HEK293 (cell line): Measurements from ENCODE around the gene SH3TC1.
A peak's percentile ranks its signal among the peaks of the same experiment; 100 is the strongest.

ENCODE experiments used
- CTCF ChIA-PET: fragments of 350-600 bp; formaldehyde crosslinking; extraction: SDS; loops from one replicate; lab custom pipeline; 2021; ENCODE audit warnings: antibody characterized with exemption; lab: Yijun Ruan, JAX
- POLR2A ChIA-PET: fragments of 300-600 bp; formaldehyde crosslinking; extraction: SDS; loops from one replicate; lab custom pipeline; 2020; ENCODE audit warnings: antibody characterized with exemption, inconsistent platforms; lab: Yijun Ruan, JAX
- H3K27ac ChIP-seq: fragments of 200-500 bp; sonication (Bioruptor generic); 2 replicates; pipeline ENCODE4 v1.5.1; 2014; ENCODE audit warnings: low read depth, low read length, control low read depth, inconsistent platforms; ENCODE audit errors: extremely low read depth
- H3K36me3 ChIP-seq, 2 experiments: fragments of 200-500 bp in 1 of 2; sonication (Bioruptor generic) in 1 of 2; 1 replicate in 1 of 2; 2 replicates in 1 of 2; pipeline ENCODE4 v1.5.1; 2014 to 2017; ENCODE audit warnings: inconsistent platforms in 2 of 2, low read length in 2 of 2; ENCODE audit not compliant: control insufficient read depth in 2 of 2, insufficient read depth in 1 of 2
- H3K4me1 ChIP-seq: fragments of 200-500 bp; sonication (Bioruptor generic); 2 replicates; pipeline ENCODE4 v1.5.1; 2014; ENCODE audit warnings: mild to moderate bottlenecking, low read length, inconsistent platforms; ENCODE audit not compliant: control insufficient read depth, insufficient read depth
- H3K4me3 ChIP-seq: 2 replicates; pipeline ENCODE4 v1.5.1; 2011; ENCODE audit warnings: low read depth, mild to moderate bottlenecking, control low read depth, low read length, moderate library complexity
- H3K9me3 ChIP-seq: fragments of 200-500 bp; sonication (Bioruptor generic); 2 replicates; pipeline ENCODE4 v1.5.1; 2014; ENCODE audit warnings: low read depth, low read length, inconsistent platforms; ENCODE audit not compliant: control insufficient read depth, insufficient read depth
- BCL11B ChIP-seq: fragments of 450-650 bp; formaldehyde crosslinking; IDR thresholded peaks from 2 replicates; pipeline ENCODE4 v1.5.1; 2016; ENCODE audit warnings: low read depth, missing biosample characterization, missing genetic modification characterization
- EGR2 ChIP-seq: fragments of 450-650 bp; formaldehyde crosslinking; IDR thresholded peaks from 2 replicates; pipeline ENCODE4 v1.5.1; 2016; ENCODE audit warnings: low read depth, missing biosample characterization, missing genetic modification characterization
- KLF1 ChIP-seq: fragments of 450-650 bp; formaldehyde crosslinking; IDR thresholded peaks from 2 replicates; pipeline ENCODE4 v1.5.1; 2016; ENCODE audit warnings: missing biosample characterization, missing genetic modification characterization
- KLF17 ChIP-seq: fragments of 450-650 bp; formaldehyde crosslinking; IDR thresholded peaks from 2 replicates; pipeline ENCODE4 v1.5.1; 2016; ENCODE audit warnings: missing biosample characterization, missing genetic modification characterization
- KLF9 ChIP-seq: fragments of 450-650 bp; formaldehyde crosslinking; IDR thresholded peaks from 2 replicates; pipeline ENCODE4 v1.5.1; 2016; ENCODE audit warnings: missing biosample characterization, missing genetic modification characterization, low read depth
- SALL2 ChIP-seq: fragments of 450-650 bp; formaldehyde crosslinking; IDR thresholded peaks from 2 replicates; pipeline ENCODE4 v1.5.0; 2017; ENCODE audit warnings: missing biosample characterization, mild to moderate bottlenecking, missing genetic modification characterization, borderline replicate concordance
- ZBTB11 ChIP-seq: fragments of 450-650 bp; formaldehyde crosslinking; conservative IDR thresholded peaks from 2 replicates; pipeline ENCODE4 v1.5.1; 2016; ENCODE audit warnings: low read depth, missing biosample characterization, missing genetic modification characterization
- ZBTB48 ChIP-seq: fragments of 450-650 bp; formaldehyde crosslinking; IDR thresholded peaks from 2 replicates; pipeline ENCODE4 v1.5.1; 2016; ENCODE audit warnings: missing biosample characterization, missing genetic modification characterization
- ZFHX2 ChIP-seq: fragments of 450-650 bp; formaldehyde crosslinking; conservative IDR thresholded peaks from 2 replicates; pipeline ENCODE4 v1.5.1; 2016; ENCODE audit warnings: missing biosample characterization, missing genetic modification characterization
- ZNF10 ChIP-seq: fragments of 450-650 bp; formaldehyde crosslinking; IDR thresholded peaks from 2 replicates; pipeline ENCODE4 v1.5.1; 2017; ENCODE audit warnings: missing biosample characterization, missing genetic modification characterization
- ZNF391 ChIP-seq: fragments of 450-650 bp; formaldehyde crosslinking; IDR thresholded peaks from 2 replicates; pipeline ENCODE4 v1.5.1; 2016; ENCODE audit warnings: low read depth, missing biosample characterization, missing genetic modification characterization, borderline replicate concordance
- ZNF48 ChIP-seq: fragments of 450-650 bp; formaldehyde crosslinking; IDR thresholded peaks from 2 replicates; pipeline ENCODE4 v1.5.1; 2016; ENCODE audit warnings: missing biosample characterization, missing genetic modification characterization
- ZNF521 ChIP-seq: fragments of 450-650 bp; formaldehyde crosslinking; IDR thresholded peaks from 2 replicates; pipeline ENCODE4 v1.5.1; 2017; ENCODE audit warnings: missing biosample characterization, mild to moderate bottlenecking, missing genetic modification characterization
- ZNF529 ChIP-seq: fragments of 450-650 bp; formaldehyde crosslinking; IDR thresholded peaks from 2 replicates; pipeline ENCODE4 v1.5.1; 2017; ENCODE audit warnings: missing genetic modification characterization, missing biosample characterization; ENCODE audit not compliant: insufficient replicate concordance
- ZNF544 ChIP-seq: fragments of 450-650 bp; formaldehyde crosslinking; IDR thresholded peaks from 2 replicates; pipeline ENCODE4 v1.5.0; 2017; ENCODE audit warnings: missing biosample characterization, missing genetic modification characterization
- ZNF610 ChIP-seq: fragments of 450-650 bp; formaldehyde crosslinking; IDR thresholded peaks from 2 replicates; pipeline ENCODE4 v1.5.1; 2016; ENCODE audit warnings: missing biosample characterization, missing genetic modification characterization, borderline replicate concordance
- ZNF626 ChIP-seq: fragments of 450-650 bp; sonication (Bioruptor Pico); formaldehyde crosslinking; IDR thresholded peaks from 2 replicates; pipeline ENCODE4 v1.5.1; 2018; ENCODE audit warnings: missing biosample characterization, missing genetic modification characterization, inconsistent platforms
- TF ChIP-seq, protein P1 (sequence below): fragments of 450-650 bp; formaldehyde crosslinking; IDR thresholded peaks from 2 replicates; pipeline ENCODE4 v1.5.1; 2016; ENCODE audit warnings: missing biosample characterization, missing genetic modification characterization
- TF ChIP-seq, protein P2 (sequence below): fragments of 450-650 bp; formaldehyde crosslinking; IDR thresholded peaks from 2 replicates; pipeline ENCODE4 v1.5.1; 2017; ENCODE audit warnings: missing biosample characterization, missing genetic modification characterization

The SH3TC1 gene

DNA sequence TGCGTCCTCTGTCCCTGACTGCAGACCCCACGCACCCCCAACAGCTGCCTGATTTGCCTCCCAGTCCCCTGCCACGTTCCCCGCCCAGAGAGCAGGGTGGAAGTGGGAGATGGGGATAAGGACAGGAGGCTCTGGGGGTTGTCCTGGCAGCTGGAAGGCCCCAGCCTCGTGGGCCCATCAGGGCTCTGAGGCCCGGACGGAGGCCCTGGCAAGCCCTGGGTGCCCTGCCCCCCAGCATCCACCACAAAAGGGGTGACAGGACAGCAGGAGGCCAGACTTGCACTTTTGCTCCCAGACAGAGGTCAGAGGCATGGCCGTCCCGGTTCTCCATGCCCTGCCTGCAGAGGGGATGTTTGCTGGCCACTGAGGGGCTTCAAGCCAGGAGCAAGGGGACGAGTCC, 4.7 kb downstream of the SH3TC1 start:
- Histone ChIP-seq H3K4me3 (no peak overlapping the region), H3K4me1 (no peaks in the 10 kb centered on the region), H3K9me3 (no peaks in the 10 kb centered on the region), H3K27ac (no peak overlapping the region), H3K36me3 (no peaks in the 10 kb centered on the region)
- ChIA-PET CTCF (interaction anchor here (1.3 kb wide), 1 partner anchor 12 kb away, joined by 5 read pairs; no protein-coding TSS in a partner anchor), POLR2A (no interaction called here)
- TF ChIP-seq ZNF10 (tag by site-specific recombination) (no peak), ZBTB11 (tag by site-specific recombination) (no peak), ZNF521 (tag by site-specific recombination) (no peak), ZNF529 (no peak), ZNF48 (no peak), ZNF544 (no peak), ZNF626 (tag by site-specific recombination) (no peak), BCL11B (no peak)
- TF ChIP-seq, protein P1, sequence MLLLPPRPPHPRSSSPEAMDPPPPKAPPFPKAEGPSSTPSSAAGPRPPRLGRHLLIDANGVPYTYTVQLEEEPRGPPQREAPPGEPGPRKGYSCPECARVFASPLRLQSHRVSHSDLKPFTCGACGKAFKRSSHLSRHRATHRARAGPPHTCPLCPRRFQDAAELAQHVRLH (tag by site-specific recombination), result no peak

- H3K4me1 ChIP-seq, result no peaks in the 10 kb centered on the region
- ChIA-PET POLR2A (no interaction called here), CTCF (no interaction called here)
- no peaks in the 10 kb centered on the region for H3K9me3 ChIP-seq
- H3K4me3 ChIP-seq, result no peak overlapping the region
- TF ChIP-seq SALL2 (tag by site-specific recombination), result no peak
- no peak for TF ChIP-seq ZNF610 (tag by site-specific recombination)
- TF ChIP-seq KLF9 (tag by site-specific recombination), result 0 out of 2 replicates have a peak, but pooled peaks have one; percentile 32
- TF ChIP-seq, protein P2, sequence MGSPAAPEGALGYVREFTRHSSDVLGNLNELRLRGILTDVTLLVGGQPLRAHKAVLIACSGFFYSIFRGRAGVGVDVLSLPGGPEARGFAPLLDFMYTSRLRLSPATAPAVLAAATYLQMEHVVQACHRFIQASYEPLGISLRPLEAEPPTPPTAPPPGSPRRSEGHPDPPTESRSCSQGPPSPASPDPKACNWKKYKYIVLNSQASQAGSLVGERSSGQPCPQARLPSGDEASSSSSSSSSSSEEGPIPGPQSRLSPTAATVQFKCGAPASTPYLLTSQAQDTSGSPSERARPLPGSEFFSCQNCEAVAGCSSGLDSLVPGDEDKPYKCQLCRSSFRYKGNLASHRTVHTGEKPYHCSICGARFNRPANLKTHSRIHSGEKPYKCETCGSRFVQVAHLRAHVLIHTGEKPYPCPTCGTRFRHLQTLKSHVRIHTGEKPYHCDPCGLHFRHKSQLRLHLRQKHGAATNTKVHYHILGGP (tag by site-specific recombination), result no peak
- H3K27ac ChIP-seq, result no peak overlapping the region
- H3K36me3 ChIP-seq, result no peaks in the 10 kb centered on the region
Measured at GRCh38 chr4:8204576-8205227, 5.6 kb downstream of the SH3TC1 start.

DNA sequence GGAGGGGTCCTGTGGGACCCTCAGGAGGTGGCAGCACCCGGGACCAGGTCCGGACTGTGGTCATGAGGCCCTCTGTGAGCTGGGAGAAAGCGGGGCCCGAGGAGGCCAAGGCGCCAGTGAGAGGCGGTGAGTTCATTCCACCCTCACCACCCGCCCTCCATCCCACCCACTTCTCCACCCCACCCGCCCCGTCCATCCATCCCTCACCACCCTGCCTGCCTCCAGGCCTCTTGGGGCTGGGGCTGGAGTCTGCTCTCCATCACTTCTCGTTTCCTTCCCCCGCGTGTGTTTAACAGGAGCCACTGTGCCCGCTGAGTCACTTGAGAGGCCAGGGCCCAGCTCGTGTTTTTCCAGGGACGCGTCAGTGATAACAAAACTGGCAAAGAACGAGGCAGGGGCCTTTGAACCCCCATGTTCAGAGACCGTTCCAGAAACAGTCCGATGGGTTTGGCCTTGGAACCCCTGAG, 6.2 kb downstream of the SH3TC1 start:
- Histone ChIP-seq H3K36me3 (no peaks in the 10 kb centered on the region), H3K4me3 (no peak overlapping the region), H3K9me3 (no peaks in the 10 kb centered on the region), H3K4me1 (no peaks in the 10 kb centered on the region)
- TF ChIP-seq ZFHX2 (tag by site-specific recombination), result peak; percentile 71
- no peak for TF ChIP-seq ZNF391 (tag by site-specific recombination)
- TF ChIP-seq KLF17 (tag by site-specific recombination), result 0 out of 2 replicates have a peak, but pooled peaks have one; percentile 22
- no peak for TF ChIP-seq ZBTB48 (tag by site-specific recombination)
- TF ChIP-seq KLF1 (tag by site-specific recombination), result peak; percentile 89
- TF ChIP-seq EGR2 (tag by site-specific recombination), result peak; percentile 64
- TF ChIP-seq, all 188 proteins: peak for 4
- no peak overlapping the region for H3K27ac ChIP-seq
- POLR2A ChIA-PET, result no interaction called here
- CTCF ChIA-PET, result no interaction called here
